NCI-H524 treated with DMSO at 0.1 percent for 48 hours (cell line): ENCODE data around the gene UTF1.

Source experiments
- DNase-seq: peaks from one replicate; lab custom pipeline; 2025; lab: John Stamatoyannopoulos, UW

UTF1 gene

GRCh38 chr10:133196936-133197758 lies 32.9 kb upstream of the UTF1 start:
- no peak for DNase-seq

- no peak for DNase-seq
Observed at GRCh38 chr10:133197786-133198185, 32.2 kb upstream of the UTF1 start.

GRCh38 chr10:133198206-133198605 lies 31.8 kb upstream of the UTF1 start:
- no peak for DNase-seq

DNA sequence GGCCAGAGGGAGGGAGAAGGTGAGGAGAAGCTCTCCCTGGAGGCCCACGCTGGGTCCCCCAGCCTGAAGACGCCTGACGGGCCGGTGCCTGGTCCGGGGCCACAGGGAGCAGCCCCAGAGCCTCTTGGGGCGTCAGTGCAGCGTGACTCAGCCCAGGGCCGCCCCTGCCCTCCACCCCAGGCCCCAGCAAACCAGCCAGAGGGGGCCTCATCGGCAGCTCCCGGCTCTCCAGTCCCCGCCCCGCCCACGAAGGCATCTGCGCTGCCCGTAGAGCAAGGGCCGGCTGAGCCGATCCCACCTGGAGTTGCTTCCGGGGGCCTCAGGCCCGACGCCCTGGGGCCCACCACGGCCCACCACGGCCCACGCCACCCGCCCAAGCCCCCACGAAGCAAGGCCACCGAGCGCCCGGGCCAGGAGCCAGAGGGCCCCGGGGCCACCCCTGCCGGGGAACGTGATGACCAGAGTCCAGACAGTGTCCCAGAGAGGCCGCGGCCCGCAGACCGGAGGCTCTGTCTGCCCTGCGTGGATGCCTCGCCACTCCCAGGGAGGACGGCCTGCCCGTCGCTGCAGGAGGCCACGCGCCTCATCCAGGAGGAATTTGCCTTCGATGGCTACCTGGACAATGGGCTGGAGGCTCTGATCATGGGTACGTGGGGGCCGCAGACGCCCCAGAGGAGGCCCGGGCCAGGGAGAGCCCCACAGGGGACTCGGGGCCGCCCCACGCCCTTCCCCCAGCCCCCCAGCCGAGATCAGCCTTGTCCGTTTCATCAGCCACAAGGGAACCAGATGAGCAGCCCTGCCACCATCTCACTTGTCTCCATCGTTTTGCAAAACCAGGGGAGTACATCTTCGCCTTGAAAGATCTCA lies 31.2 kb upstream of the UTF1 start:
- DNase-seq: no peak

DNA sequence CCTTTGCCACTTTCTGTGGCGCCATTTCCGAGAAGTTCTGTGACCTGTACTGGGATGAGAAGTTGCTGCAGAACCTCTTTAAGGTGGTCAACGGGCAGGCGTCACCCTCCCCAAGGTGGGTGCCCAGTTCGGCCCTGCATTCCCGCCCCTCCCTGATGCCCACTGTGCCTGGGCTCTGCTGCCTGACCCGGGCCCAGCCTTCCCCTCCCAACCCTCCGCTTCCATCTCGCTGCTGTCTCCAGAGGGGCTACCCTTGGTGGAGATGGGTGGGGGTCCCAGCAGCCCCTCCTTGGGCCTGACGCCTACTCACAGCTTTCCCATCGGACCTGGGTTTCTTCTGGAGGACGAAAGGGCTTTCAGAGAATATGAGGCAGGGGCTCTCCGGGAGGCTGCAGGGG lies 30.5 kb upstream of the UTF1 start:
- DNase-seq: no peak

- no peak for DNase-seq
Observed at GRCh38 chr10:133199992-133200611, 29.9 kb upstream of the UTF1 start.

- DNase-seq: no peak
Observed at GRCh38 chr10:133200621-133201031, 29.4 kb upstream of the UTF1 start.

DNA sequence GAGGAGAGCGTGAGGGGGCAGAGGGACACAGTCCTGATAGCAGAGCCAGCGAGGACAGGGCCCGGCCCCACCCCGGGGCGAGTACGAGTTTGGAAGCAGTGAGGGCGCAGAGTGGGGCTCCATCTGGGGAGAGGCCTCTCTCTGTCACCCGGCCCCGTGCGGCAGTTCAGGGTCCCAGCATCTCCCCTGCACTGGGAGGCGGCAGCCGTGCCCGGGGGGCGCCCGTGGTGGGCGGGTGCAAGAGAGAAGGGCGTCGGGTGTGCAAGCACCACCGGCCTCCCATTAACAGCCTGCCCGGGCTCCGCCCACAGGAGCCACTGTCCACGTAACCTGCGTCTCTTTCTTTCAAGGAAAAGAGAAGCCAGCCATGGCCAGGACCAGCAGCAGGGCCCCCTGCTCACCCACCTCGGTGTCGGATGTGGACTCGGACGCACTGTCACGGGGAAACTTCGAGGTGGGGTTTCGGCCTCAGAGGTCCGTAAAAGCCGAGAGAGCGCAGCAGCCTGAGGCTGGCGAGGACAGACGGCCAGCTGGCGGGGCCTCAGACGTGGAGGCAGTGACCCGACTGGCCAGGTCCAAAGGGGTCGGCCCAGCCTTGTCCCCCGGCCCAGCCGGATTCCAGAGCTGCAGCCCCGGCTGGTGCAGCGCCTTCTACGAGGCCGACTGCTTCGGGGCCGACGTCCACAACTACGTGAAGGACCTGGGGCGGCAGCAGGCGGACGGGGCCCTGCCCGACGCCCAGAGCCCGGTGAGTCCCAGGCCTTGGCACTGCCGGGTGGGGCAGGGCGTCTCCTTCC lies 28.7 kb upstream of the UTF1 start:
- DNase-seq: no peak

GRCh38 chr10:133201948-133202725 lies 27.9 kb upstream of the UTF1 start:
- DNase-seq: no peak

- no peak for DNase-seq
Observed at GRCh38 chr10:133202778-133203651, 27.0 kb upstream of the UTF1 start.

- no peak for DNase-seq
Observed at GRCh38 chr10:133203652-133204195, 26.3 kb upstream of the UTF1 start.

GRCh38 chr10:133204226-133205015 lies 25.6 kb upstream of the UTF1 start:
- DNase-seq: no peak

DNA sequence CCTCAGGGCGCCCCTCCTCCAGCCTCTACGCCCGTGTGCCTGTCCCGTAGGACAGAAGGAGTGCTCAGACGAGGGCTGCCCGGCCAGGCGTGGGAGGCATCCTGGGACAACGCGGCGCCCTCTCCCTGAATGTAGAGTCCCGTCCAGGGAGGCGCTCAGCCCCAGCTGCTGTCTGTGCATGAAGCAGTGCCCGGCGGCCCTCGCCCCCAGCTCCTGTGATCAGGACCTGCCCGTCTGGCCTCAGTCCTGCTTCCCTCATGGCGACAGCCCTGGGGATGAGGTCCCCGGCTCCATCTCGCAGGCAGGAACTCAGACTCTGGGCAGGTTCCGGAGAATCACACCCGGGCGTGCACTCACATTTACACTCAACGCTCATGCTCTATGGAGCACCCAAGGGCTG lies 24.9 kb upstream of the UTF1 start:
- no peak for DNase-seq

DNA sequence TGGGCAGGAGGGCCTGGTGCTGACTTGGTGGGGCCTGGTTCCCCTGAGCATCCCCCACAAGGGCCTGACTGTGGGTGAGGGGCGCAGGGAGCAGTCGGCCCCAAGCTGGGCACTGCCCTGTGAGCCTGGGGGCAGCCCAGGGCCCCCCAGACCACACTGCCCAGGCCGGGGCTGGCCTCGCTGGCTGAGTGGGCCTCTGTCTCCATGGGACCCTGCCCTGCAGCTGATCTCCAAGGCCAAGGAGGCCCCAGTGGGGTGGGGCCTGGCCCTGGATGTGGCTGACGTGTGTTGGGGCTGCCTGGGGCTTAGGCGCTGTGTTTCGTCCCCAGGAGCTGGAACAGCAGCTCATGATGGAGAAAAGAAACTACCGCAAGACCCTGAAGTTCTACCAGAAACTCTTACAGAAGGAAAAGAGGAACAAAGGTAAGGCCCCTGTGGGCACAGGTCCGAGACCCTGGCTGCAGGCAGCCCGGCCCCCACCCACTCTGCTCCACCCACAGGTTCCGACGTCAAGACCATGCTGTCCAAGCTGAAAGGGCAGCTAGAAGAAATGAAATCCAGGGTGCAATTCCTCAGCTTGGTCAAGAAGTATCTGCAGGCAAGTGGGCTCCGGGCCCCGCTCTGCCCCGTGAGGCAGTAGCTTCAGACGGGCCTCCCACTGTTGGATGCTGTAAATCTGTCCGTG lies 23.5 kb upstream of the UTF1 start:
- DNase-seq: no peak

DNA sequence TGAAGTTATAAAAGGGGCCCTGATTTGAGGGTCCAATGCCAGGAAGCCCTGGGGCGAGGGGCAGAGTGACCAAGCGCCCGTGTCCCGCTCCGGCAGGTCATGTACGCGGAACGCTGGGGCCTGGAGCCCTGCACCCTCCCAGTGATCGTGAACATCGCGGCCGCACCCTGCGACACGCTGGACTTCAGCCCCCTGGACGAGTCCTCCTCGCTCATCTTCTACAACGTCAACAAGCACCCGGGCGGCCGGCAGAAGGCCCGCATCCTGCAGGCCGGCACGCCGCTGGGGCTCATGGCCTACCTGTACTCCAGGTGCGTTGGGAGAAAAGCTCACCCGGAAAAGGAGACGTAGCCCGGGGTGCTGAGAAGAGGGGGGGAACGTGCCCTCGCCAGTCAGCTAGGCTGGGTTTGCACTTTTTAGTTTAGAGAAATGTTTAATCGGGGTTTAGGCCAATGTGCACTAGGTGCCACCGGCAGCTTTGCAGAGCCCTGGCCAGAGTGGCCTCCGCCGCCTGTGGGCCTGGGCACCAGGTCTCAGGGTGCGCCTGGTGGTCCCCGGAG lies 22.9 kb upstream of the UTF1 start:
- no peak for DNase-seq

DNA sequence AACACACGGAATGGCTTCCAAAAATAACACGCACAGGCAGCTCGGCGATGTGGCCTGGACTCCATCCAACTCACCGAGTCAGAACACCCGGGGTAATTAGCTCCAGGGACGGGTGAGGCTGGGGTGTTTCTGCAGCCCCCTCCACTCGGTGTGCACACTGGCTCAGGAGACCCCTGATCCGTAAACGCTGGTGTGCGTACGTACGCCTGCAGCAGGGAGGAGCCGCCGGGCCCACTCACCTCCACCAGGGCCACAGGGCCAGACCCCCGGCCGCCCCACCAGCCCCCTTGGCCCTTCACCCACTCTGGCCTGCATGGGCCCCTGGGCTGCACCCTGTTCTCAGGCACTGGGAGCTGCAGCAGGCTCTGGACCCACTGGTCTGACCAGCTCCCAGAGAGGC lies 22.4 kb upstream of the UTF1 start:
- no peak for DNase-seq

DNA sequence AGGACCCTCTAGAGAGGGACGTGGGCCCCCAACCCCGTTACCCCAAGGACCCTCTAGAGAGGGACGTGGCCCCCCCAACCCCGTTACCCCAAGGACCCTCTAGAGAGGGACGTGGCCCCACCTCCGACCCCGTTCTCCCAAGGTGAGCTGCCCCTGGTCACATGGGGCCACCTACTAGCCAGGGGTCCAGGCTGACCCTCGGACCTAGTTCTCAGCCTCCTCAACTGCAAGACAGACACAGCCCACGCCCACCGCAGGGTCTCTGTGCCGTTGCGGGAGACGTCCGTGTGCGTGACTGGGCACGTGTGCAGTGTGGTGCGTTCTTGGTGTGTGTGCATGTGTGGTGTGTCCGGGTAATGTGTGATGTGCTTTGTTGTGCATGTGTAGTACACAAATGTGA lies 21.6 kb upstream of the UTF1 start:
- DNase-seq: no peak

- no peak for DNase-seq
Observed at GRCh38 chr10:133209117-133209516, 20.9 kb upstream of the UTF1 start.
